Endothelial cell of umbilical vein (primary cell): ENCODE data around the gene BZW2. TPM values are rescaled to one million over a fixed set of nuclear protein-coding genes. Genes with fewer than 3 reads are reported as not detected.

Experiments
- BruUV-seq: library from RNA; stranded (reverse); fragments of 400-500 nt; replicated peaks from 2 replicates; lab custom pipeline; 2021; lab: Mats Ljungman, UMichigan
- CTCF ChIA-PET: fragments of 300-600, 350-600 bp; sonication (Branson Sonifier 250); formaldehyde crosslinking; loops from one replicate; lab custom pipeline; 2021; ENCODE audit warnings: antibody characterized with exemption, inconsistent platforms; lab: Charles Lee
- POLR2A ChIA-PET: fragments of 300-600, 350-600 bp; sonication (Branson Sonifier 250); formaldehyde crosslinking; loops from one replicate; lab custom pipeline; 2021; ENCODE audit warnings: antibody characterized with exemption, inconsistent platforms; lab: Charles Lee
- DNase-seq: peaks from one replicate; pipeline ENCODE4 v3.0.0-alpha.2; 2011; ENCODE audit warnings: low read depth, low spot score
- FAIRE-seq: peaks from 2 replicates; lab custom pipeline; 2011; peaks lifted over from hg19 to GRCh38; lab: Jason Lieb, UNC
- H2AFZ ChIP-seq: 2 replicates; pipeline ENCODE4 v1.6.0; 2012; ENCODE audit warnings: low read depth, low read length, control low read depth, inconsistent platforms
- H3K27ac ChIP-seq: 2 replicates; pipeline ENCODE4 v1.5.1; 2011; ENCODE audit warnings: low read depth, mild to moderate bottlenecking, control low read depth, low read length, moderate library complexity; ENCODE audit not compliant: insufficient read depth
- H3K27me3 ChIP-seq, 2 experiments: 2 replicates each; pipeline versions ENCODE4 v1.6.0 to v1.6.1; 2011; ENCODE audit warnings: low read length in 2 of 2, mixed read lengths in 1 of 2; ENCODE audit not compliant: control insufficient read depth in 2 of 2, insufficient read depth in 2 of 2
- H3K36me3 ChIP-seq, 2 experiments: 2 replicates in 1 of 2; 3 replicates in 1 of 2; pipeline ENCODE4 v1.5.1; 2011; ENCODE audit warnings: low read length in 2 of 2, mild to moderate bottlenecking in 1 of 2, moderate library complexity in 1 of 2; ENCODE audit not compliant: control insufficient read depth in 2 of 2, insufficient read depth in 2 of 2; ENCODE audit errors: extremely low read depth in 1 of 2
- H3K4me1 ChIP-seq: 3 replicates; pipeline ENCODE4 v1.5.1; 2011; ENCODE audit warnings: mild to moderate bottlenecking, low read length; ENCODE audit not compliant: control insufficient read depth, insufficient read depth; ENCODE audit errors: extremely low read depth
- H3K4me2 ChIP-seq: 2 replicates; pipeline ENCODE4 v1.6.1; 2011; ENCODE audit warnings: low read length, control low read depth, mixed read lengths; ENCODE audit not compliant: insufficient read depth
- H3K4me3 ChIP-seq, 3 experiments: fragments of 200-600 bp in 1 of 3; sonication (generic), shearing (Covaris generic) in 1 of 3; replicated peaks in 1 of 3; 2 replicates each; pipeline ENCODE4 v1.5.1; 2011 to 2016; ENCODE audit warnings: control low read depth in 3 of 3, low read length in 3 of 3, mild to moderate bottlenecking in 2 of 3, inconsistent platforms in 1 of 3, low read depth in 1 of 3, moderate library complexity in 1 of 3; ENCODE audit not compliant: insufficient read depth in 1 of 3
- H3K79me2 ChIP-seq: 2 replicates; pipeline ENCODE4 v1.6.0; 2012; ENCODE audit warnings: low read length, inconsistent platforms; ENCODE audit not compliant: control insufficient read depth, insufficient read depth
- H3K9ac ChIP-seq: replicated peaks from 2 replicates; pipeline ENCODE3; 2011; ENCODE audit warnings: low read length, control low read depth; ENCODE audit not compliant: insufficient read depth; ENCODE audit errors: extremely low read depth
- H3K9me1 ChIP-seq: replicated peaks from 3 replicates; pipeline ENCODE4 v1.6.0; 2011; ENCODE audit warnings: mild to moderate bottlenecking, low read length; ENCODE audit not compliant: control insufficient read depth, insufficient read depth; ENCODE audit errors: extremely low read depth
- H3K9me3 ChIP-seq: replicated peaks from 2 replicates; pipeline ENCODE4 v1.5.1; 2012; ENCODE audit warnings: low read length, inconsistent platforms; ENCODE audit not compliant: control insufficient read depth, insufficient read depth
- H4K20me1 ChIP-seq: replicated peaks from 2 replicates; pipeline ENCODE3; 2011; ENCODE audit warnings: mild to moderate bottlenecking, low read length; ENCODE audit not compliant: control insufficient read depth, insufficient read depth; ENCODE audit errors: extremely low read depth
- CTCF ChIP-seq, 2 donors: IDR thresholded peaks; 1 replicate in 1 of 2; 2 replicates in 1 of 2; pipeline ENCODE4 v1.5.1; 2011; ENCODE audit warnings: low read length in 2 of 2, mild to moderate bottlenecking in 2 of 2, moderate library complexity in 2 of 2, control low read depth in 1 of 2, inconsistent platforms in 1 of 2, low read depth in 1 of 2; ENCODE audit not compliant: insufficient read depth in 1 of 2; ENCODE audit errors: extremely low read depth in 1 of 2
- EZH2 ChIP-seq: IDR thresholded peaks from 2 replicates; pipeline ENCODE4 v1.6.1; 2012; ENCODE audit warnings: borderline replicate concordance, low read depth, mild to moderate bottlenecking, moderate library complexity, low read length, inconsistent platforms; ENCODE audit not compliant: severe bottlenecking
- FOS ChIP-seq: IDR thresholded peaks from 2 replicates; pipeline ENCODE4 v1.6.1; 2011; ENCODE audit warnings: mild to moderate bottlenecking, low read length, moderate library complexity, borderline replicate concordance; ENCODE audit not compliant: insufficient read depth
- GATA2 ChIP-seq: IDR thresholded peaks from 2 replicates; pipeline ENCODE4 v1.7.0; 2011; ENCODE audit warnings: low read depth, mild to moderate bottlenecking, moderate library complexity, mixed read lengths, low read length; ENCODE audit not compliant: insufficient read length, insufficient read depth
- JUN ChIP-seq: IDR thresholded peaks from 2 replicates; pipeline ENCODE4 v1.6.1; 2011; ENCODE audit warnings: borderline replicate concordance, low read depth; ENCODE audit not compliant: insufficient read length, insufficient read depth
- MAX ChIP-seq: IDR thresholded peaks from 2 replicates; pipeline ENCODE4 v1.6.1; 2011; ENCODE audit not compliant: insufficient read depth, insufficient read length
- MYC ChIP-seq: IDR thresholded peaks from one replicate; pipeline ENCODE4 v1.6.1; 2011; ENCODE audit warnings: mild to moderate bottlenecking, low read depth, low read length
- POLR2A ChIP-seq: IDR thresholded peaks from 2 replicates; pipeline ENCODE4 v1.6.1; 2012; ENCODE audit warnings: low read depth, mild to moderate bottlenecking, control low read depth, low read length
- POLR2AphosphoS5 ChIP-seq: IDR thresholded peaks from 2 replicates; pipeline ENCODE4 v1.6.1; 2012; ENCODE audit warnings: low read depth, mild to moderate bottlenecking, control low read depth, low read length, moderate library complexity; ENCODE audit not compliant: insufficient read depth
- dilution Hi-C: fragments of 300-500 bp; cut with MboI; formaldehyde crosslinking; loops from one replicate; pipeline ENCODE4 v1.15.0; 2019; ENCODE audit warnings: low sequenced_read_pairs; ENCODE audit not compliant: extremely low pct_ligation_motif_present
- intact Hi-C: fragments of 100-400 bp; cut with micrococcal nuclease; formaldehyde crosslinking; loops from one replicate; pipeline ENCODE4 v1.10.0; 2022
- polyA plus RNA-seq, 4 experiments: library from polyadenylated mRNA; depleted of rRNA in 3 of 4; stranded (reverse) in 3 of 4; unstranded in 1 of 4; fragments of >200 nt; gene quantifications; 2 replicates each; pipeline versions ENCODE4 v1.2.1 to v1.2.3, GENCODE V29; 2011 to 2012; ENCODE audit warnings: missing spikeins in 1 of 4
- total RNA-seq: library from RNA; stranded (reverse); gene quantifications from 2 replicates; pipeline ENCODE4 v1.2.3, GENCODE V29; 2021

Gene BZW2
- total and polyA plus RNA-seq, 2 donors (not counting 3 experiments of a cell fraction or from before 2014, with no cell fraction given), result 39.7 to 106 TPM

DNA sequence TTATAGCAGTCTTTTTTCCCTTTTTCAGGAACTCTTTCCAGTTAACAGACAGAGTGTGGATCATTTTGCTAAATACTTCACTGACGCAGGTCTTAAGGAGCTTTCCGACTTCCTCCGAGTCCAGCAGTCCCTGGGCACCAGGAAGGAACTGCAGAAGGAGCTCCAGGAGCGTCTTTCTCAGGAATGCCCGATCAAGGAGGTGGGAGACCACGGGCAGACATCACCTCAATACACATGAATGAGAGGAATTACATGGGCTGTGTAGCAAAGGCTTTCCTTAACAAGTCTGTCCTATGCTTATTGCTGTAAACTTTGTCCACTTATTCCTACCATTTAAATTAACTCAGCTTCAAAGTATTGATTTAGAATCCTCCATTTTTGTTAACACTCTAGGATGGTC is 48.8 kb downstream of the BZW2 start:
- no peak overlapping the region for H3K4me2 ChIP-seq
- no peak for FAIRE-seq
- intact Hi-C loops, result loop anchor here (1.0 to 5.0 kb wide), 4 partner anchors 107 to 603 kb away; partner anchors contain the start of genes AGR2 and AHR
- POLR2A ChIA-PET, result no interaction called here
- peaks cover 18 to 42% of the 10 kb centered on the region in 2 experiments for H3K36me3 ChIP-seq
- dilution Hi-C loops, result no loop called here
- H3K9me1 ChIP-seq, result no peaks in the 10 kb centered on the region
- H3K9ac ChIP-seq, result no peak overlapping the region
- BruUV-seq, result no TSS peak
- no peaks in the 10 kb centered on the region for H3K9me3 ChIP-seq
- CTCF ChIA-PET, result interaction anchor here (0.8 to 2.7 kb wide), 13 partner anchors 9 to 621 kb away, joined by 3 to 41 read pairs (median 4); no protein-coding TSS in a partner anchor
- H3K79me2 ChIP-seq, result no peaks in the 10 kb centered on the region
- H2AFZ ChIP-seq, result no peak overlapping the region
- no peaks in the 10 kb centered on the region for H4K20me1 ChIP-seq
- H3K27me3 ChIP-seq, result no peaks in the 10 kb centered on the region
- TF ChIP-seq POLR2AphosphoS5 (no peak), FOS (no peak), POLR2A (no peak), CTCF (IDR thresholded peaks at IDR 0.05; ENCODE audit: extremely low read depth in 1 of 2, insufficient read depth in 1 of 2, low read depth in 1 of 2, low read length in 2 of 2) (no peak), EZH2 (no peak), MYC (no peak), MAX (no peak), JUN (no peak), GATA2 (no peak)
- peaks cover 7% of the 10 kb centered on the region for H3K4me1 ChIP-seq
- no peak overlapping the region for H3K4me3 ChIP-seq
- H3K27ac ChIP-seq, result no peak overlapping the region
- no peak for DNase-seq
